Measurements from ENCODE around the gene EHD1.

Gene EHD1

GRCh38 chr11:64897381-64898075 lies 19.1 kb upstream of the EHD1 start:
- ChIA-PET CTCF (no interaction called here), POLR2A (interaction anchor here (1.1 kb wide), 1 partner anchor 9 kb away, joined by 3 read pairs; no protein-coding TSS in a partner anchor)
- TF ChIP-seq CTBP1 (IDR thresholded peaks at IDR 0.05; ENCODE audit: borderline replicate concordance) (no peak), ELF4 (IDR thresholded peaks at IDR 0.05) (no peak), PKNOX1 (IDR thresholded peaks at IDR 0.05) (no peak), NFRKB (IDR thresholded peaks at IDR 0.05) (no peak), SUZ12 (IDR thresholded peaks at IDR 0.05) (no peak), HDGF (IDR thresholded peaks at IDR 0.05; ENCODE audit: borderline replicate concordance) (no peak), BHLHE40 (IDR thresholded peaks at IDR 0.05; ENCODE audit: borderline replicate concordance) (no peak), TARDBP (IDR thresholded peaks at IDR 0.05) (no peak)
- DNase-seq (ENCODE audit: extremely low spot score): no peak

GRCh38 chr11:64896448-64897022 lies 18.1 kb upstream of the EHD1 start:
- no peak for DNase-seq (ENCODE audit: extremely low spot score)
- TF ChIP-seq L3MBTL2 (conservative IDR thresholded peaks at IDR 0.05) (no peak), PKNOX1 (IDR thresholded peaks at IDR 0.05) (no peak), CTBP1 (IDR thresholded peaks at IDR 0.05; ENCODE audit: borderline replicate concordance) (no peak), SP1 (IDR thresholded peaks at IDR 0.05) (no peak), HDGF (IDR thresholded peaks at IDR 0.05; ENCODE audit: borderline replicate concordance) (no peak), LEF1 (IDR thresholded peaks at IDR 0.05; ENCODE audit: borderline replicate concordance) (no peak), NFRKB (IDR thresholded peaks at IDR 0.05) (no peak), FOXK2 (IDR thresholded peaks at IDR 0.05) (no peak)
- ChIA-PET POLR2A (interaction anchor here (0.6 kb wide), 1 partner anchor 100 kb away, joined by 3 read pairs; the partner anchor contains the start of gene BATF2), CTCF (interaction anchor here (0.6 to 0.9 kb wide), 3 partner anchors 8 to 50 kb away, joined by 3 read pairs; no protein-coding TSS in a partner anchor)

GRCh38 chr11:64894812-64895452 lies 16.5 kb upstream of the EHD1 start:
- DNase-seq (ENCODE audit: extremely low spot score): no peak
- no peak for TF ChIP-seq ELF4 (IDR thresholded peaks at IDR 0.05)
- TF ChIP-seq L3MBTL2 (conservative IDR thresholded peaks at IDR 0.05): no peak
- CTCF ChIA-PET: interaction anchor here (0.6 to 0.9 kb wide), 2 partner anchors 46 to 133 kb away, joined by 4 read pairs; no protein-coding TSS in a partner anchor
- POLR2A ChIA-PET: interaction anchor here (0.8 kb wide), 1 partner anchor 116 kb away, joined by 3 read pairs; the partner anchor contains the start of gene SF1

- TF ChIP-seq SUZ12 (IDR thresholded peaks at IDR 0.05) (no peak), HDGF (IDR thresholded peaks at IDR 0.05; ENCODE audit: borderline replicate concordance) (peak; percentile 72; the same call in 1 of the 2 replicates)
- ChIA-PET CTCF (interaction anchor here (0.6 to 1.9 kb wide), 6 partner anchors 9 to 134 kb away, joined by 4 to 8 read pairs (median 5); partner anchors contain the start of gene CDC42BPG), POLR2A (no interaction called here)
- peak; percentile 80 for DNase-seq (ENCODE audit: extremely low spot score)
Observed at GRCh38 chr11:64894070-64894811, 15.8 kb upstream of the EHD1 start.

GRCh38 chr11:64893194-64894069 lies 15.0 kb upstream of the EHD1 start:
- ChIA-PET POLR2A (no interaction called here), CTCF (interaction anchor here (0.9 to 1.9 kb wide), 4 partner anchors 8 to 49 kb away, joined by 5 to 8 read pairs (median 6); partner anchors contain the start of gene CDC42BPG)
- no peak for DNase-seq (ENCODE audit: extremely low spot score)
- TF ChIP-seq PKNOX1 (IDR thresholded peaks at IDR 0.05): no peak
- TF ChIP-seq ELF4 (IDR thresholded peaks at IDR 0.05): no peak
- no peak for TF ChIP-seq FOXM1 (IDR thresholded peaks at IDR 0.05; ENCODE audit: borderline replicate concordance)
- TF ChIP-seq SUZ12 (IDR thresholded peaks at IDR 0.05): no peak

GRCh38 chr11:64892838-64893193 lies 14.4 kb upstream of the EHD1 start:
- TF ChIP-seq PKNOX1 (IDR thresholded peaks at IDR 0.05) (no peak), L3MBTL2 (conservative IDR thresholded peaks at IDR 0.05) (no peak), TARDBP (IDR thresholded peaks at IDR 0.05) (no peak), FOXK2 (IDR thresholded peaks at IDR 0.05) (no peak), LEF1 (IDR thresholded peaks at IDR 0.05; ENCODE audit: borderline replicate concordance) (no peak), CTBP1 (IDR thresholded peaks at IDR 0.05; ENCODE audit: borderline replicate concordance) (no peak), SP1 (IDR thresholded peaks at IDR 0.05) (no peak), ELF4 (IDR thresholded peaks at IDR 0.05) (no peak), HDGF (IDR thresholded peaks at IDR 0.05; ENCODE audit: borderline replicate concordance) (no peak), SUZ12 (IDR thresholded peaks at IDR 0.05) (no peak), ZNF384 (IDR thresholded peaks at IDR 0.05) (no peak), ARNT (IDR thresholded peaks at IDR 0.05) (no peak), FOXM1 (IDR thresholded peaks at IDR 0.05; ENCODE audit: borderline replicate concordance) (no peak), NFRKB (IDR thresholded peaks at IDR 0.05) (no peak), BHLHE40 (IDR thresholded peaks at IDR 0.05; ENCODE audit: borderline replicate concordance) (no peak)
- DNase-seq (ENCODE audit: extremely low spot score): no peak
- ChIA-PET POLR2A (no interaction called here), CTCF (interaction anchor here (1.2 to 1.9 kb wide), 4 partner anchors 45 to 49 kb away, joined by 5 to 8 read pairs (median 6); partner anchors contain the start of gene CDC42BPG)

All from HEK293T (cell line).